Stomach smooth muscle (tissue), 2 donors: ENCODE results near the gene BCL3.
A peak's percentile ranks its signal among the peaks of the same experiment; 100 is the strongest.
"Not testable (repeated sequence)": the region's sequence is repeated elsewhere in the genome, so short reads cannot be mapped to it uniquely, and the experiment has no call there.

Experiments used
- H3K27ac ChIP-seq: one replicate; pipeline ENCODE4 v1.7.0; 2013; ENCODE audit warnings: mild to moderate bottlenecking, low read length, inconsistent platforms
- H3K27me3 ChIP-seq, 2 donors: one replicate each; pipeline ENCODE4 v1.7.0; 2013; ENCODE audit warnings: low read length in 2 of 2; ENCODE audit not compliant: insufficient read depth in 2 of 2, control insufficient read depth in 1 of 2
- H3K36me3 ChIP-seq, 2 donors: one replicate each; pipeline ENCODE4 v1.7.0; 2013; ENCODE audit warnings: low read length in 2 of 2; ENCODE audit not compliant: control insufficient read depth in 2 of 2, insufficient read depth in 2 of 2
- H3K4me1 ChIP-seq: one replicate; pipeline ENCODE4 v1.7.0; 2013; ENCODE audit warnings: low read length; ENCODE audit not compliant: control insufficient read depth, insufficient read depth
- H3K4me3 ChIP-seq, 2 donors: one replicate each; pipeline ENCODE4 v1.7.0; 2013; ENCODE audit warnings: low read length in 2 of 2
- H3K9ac ChIP-seq, 2 donors: one replicate each; pipeline ENCODE4 v1.7.0; 2013; ENCODE audit warnings: low read length in 2 of 2, mild to moderate bottlenecking in 1 of 2
- H3K9me3 ChIP-seq, 2 donors: one replicate each; pipeline ENCODE4 v1.7.0; 2013; ENCODE audit warnings: low read length in 2 of 2; ENCODE audit not compliant: control insufficient read depth in 2 of 2
- donor health status: healthy.
- donor health status: Pancreatic carcinoma.

The BCL3 gene

DNA sequence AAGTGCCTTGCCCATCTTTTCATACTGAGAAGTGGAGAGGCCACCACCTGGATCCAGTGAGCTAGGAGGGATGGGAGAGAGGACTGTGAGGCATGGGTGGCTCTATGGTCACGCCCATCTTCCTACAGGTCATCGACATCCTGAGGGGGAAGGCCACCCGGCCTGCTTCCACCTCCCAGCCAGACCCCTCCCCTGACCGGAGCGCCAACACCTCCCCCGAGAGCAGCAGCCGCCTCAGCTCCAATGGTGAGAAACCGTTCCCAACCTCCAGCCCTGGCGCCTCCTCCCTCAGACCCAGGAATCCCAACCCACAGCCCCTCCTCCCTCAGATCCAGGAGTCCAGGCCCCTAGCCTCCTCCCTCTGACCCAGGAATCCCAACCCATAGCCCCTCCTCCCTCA, 10.1 kb downstream of the BCL3 start:
- peaks cover 46% of the 10 kb centered on the region for H3K4me1 ChIP-seq

DNA sequence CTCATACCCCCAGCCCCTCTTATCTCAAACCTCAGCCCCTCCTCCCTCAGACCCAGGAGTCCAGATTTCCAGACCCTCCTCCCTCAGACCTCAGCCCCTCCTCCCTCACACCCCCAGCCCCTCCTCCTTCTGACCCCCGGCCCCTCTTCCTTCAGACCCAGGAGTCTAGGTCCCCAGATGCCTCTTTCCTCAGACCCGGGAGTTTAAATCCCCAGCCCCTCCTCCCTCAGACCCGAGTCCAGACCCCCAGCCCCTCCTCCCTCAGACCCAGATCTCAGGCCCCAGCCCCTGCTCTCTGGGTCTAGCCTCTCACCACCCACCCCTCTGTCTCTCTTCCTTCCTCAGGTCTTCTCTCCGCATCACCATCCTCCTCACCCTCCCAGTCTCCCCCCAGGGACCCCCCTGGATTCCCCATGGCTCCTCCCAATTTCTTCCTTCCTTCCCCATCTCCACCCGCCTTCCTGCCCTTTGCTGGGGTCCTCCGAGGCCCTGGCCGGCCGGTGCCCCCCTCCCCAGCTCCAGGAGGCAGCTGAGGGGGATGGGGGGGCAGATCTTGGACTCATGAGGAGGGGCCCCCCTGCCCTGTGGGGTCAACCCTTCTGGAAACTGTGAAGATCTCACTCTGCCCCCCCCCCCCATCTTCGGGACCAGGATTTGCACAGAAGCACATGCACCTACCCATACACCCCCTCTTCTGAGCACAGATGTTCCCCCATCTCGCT, 10.7 kb downstream of the BCL3 start:
- Histone ChIP-seq H3K27ac (no peak overlapping the region), H3K4me1 (peaks cover 41% of the 10 kb centered on the region), H3K27me3 (no peaks in the 10 kb centered on the region), H3K4me3 (no peak overlapping the region), H3K36me3 (peaks cover 0 to 9% of the 10 kb centered on the region in 2 donors), H3K9ac (no peak overlapping the region), H3K9me3 (no peaks in the 10 kb centered on the region)

More for the DNA sequence above, 10.1 kb downstream of the BCL3 start:
- Histone ChIP-seq H3K9me3 (no peaks in the 10 kb centered on the region), H3K4me3 (peak overlapping the region; percentile 80 to 81), H3K36me3 (peaks cover 0 to 9% of the 10 kb centered on the region in 2 donors), H3K9ac (peak overlapping the region; percentile 29 to 59), H3K27me3 (no peaks in the 10 kb centered on the region), H3K27ac (peak overlapping the region; percentile 53)

DNA sequence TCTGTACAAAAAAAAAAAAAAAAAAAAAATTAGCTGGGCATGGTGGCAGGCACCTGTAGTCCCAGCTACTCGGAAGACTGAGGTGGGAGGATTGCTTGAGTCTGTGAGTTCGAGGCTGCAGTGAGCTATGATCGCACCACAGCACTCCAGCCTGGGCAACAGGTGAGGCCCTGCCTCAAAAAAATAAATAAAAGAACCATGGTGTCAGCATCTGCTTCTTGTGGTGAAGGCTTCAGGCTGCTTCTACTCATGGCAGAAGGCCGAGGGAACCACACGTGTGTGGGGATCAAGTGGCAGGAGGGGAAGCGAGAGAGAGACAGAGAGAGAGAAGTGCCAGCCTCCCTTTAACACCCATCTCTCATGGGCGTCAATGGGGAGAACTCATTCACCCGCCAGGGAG, 13.5 kb downstream of the BCL3 start:
- H3K4me3 ChIP-seq, result no peak overlapping the region
- no peaks in the 10 kb centered on the region for H3K9me3 ChIP-seq
- no peak overlapping the region for H3K9ac ChIP-seq
- no peaks in the 10 kb centered on the region for H3K27me3 ChIP-seq
- peaks cover 16% of the 10 kb centered on the region for H3K4me1 ChIP-seq
- peaks cover 0 to 4% of the 10 kb centered on the region in 2 donors for H3K36me3 ChIP-seq
- H3K27ac ChIP-seq, result no peak overlapping the region

DNA sequence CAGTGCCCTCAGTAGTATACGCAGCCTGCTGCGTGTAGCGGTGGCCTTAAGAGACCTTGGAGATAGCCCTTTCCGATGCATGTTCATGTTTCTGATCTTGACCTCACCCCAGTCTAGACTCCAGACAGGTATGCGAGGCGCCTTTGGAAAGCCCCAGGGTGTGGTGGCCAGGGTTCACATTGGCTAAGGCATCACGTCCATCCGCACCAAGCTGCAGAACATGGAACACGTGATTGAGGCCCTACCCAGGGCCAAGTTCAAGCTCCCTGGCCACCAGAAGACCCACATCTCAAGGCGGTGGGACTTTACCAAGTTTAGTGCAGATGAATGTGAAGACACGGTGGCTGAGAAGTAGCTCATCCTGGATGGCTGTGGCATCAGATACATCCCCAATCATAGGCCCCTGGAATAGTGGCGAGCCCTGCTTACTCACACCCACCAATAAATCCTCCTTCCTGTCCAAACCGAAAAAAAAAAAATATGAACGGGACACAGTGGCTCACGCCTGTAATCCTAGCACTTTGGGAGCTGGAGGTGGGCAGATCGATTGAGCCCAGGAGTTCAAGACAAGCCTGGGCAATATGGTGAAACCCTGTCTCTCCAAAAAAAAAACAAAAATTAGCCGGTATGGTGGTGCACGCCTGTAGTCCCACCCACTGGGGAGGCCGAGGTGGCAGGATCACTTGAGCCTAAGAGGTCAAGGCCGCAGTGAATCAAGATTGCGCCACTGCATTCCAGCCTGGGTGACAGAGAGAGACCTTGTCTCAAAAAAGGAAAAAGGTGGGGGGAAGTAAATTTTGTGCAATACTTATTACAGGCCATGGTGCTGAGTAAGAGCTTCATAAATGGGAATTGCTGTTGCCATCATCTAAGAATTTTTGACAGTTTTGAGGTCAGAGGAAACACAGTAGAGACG, 16.8 kb downstream of the BCL3 start:
- H3K4me1 ChIP-seq, result no peaks in the 10 kb centered on the region
- H3K9ac ChIP-seq, result no peak overlapping the region
- peaks cover 0 to 3% of the 10 kb centered on the region in 2 donors for H3K9me3 ChIP-seq
- H3K27ac ChIP-seq, result no peak overlapping the region
- H3K27me3 ChIP-seq, result no peaks in the 10 kb centered on the region
- H3K36me3 ChIP-seq, result no peaks in the 10 kb centered on the region
- no peak overlapping the region for H3K4me3 ChIP-seq

DNA sequence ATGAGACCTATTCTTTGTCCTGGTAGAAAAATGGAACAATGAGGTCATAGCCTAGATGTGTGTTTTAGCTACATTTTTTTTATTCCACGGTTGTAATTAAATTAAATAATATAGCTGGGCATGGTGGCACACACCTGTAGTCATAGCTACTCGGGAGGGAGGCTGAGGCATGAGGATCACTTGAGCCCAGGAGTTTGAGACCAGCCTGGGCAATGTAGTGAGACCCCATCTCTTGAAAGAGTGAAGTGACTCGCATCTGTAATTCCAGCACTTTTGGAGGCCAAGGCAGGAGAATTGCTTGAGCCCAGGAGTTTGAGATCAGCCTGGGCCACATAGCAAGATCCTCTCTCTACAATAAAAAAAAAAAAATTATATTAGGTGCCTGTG, 17.4 kb downstream of the BCL3 start:
- Histone ChIP-seq H3K9me3 (peaks cover 0 to 3% of the 10 kb centered on the region in 2 donors), H3K36me3 (no peaks in the 10 kb centered on the region), H3K4me1 (no peaks in the 10 kb centered on the region), H3K9ac (no peak overlapping the region), H3K4me3 (no peak overlapping the region), H3K27me3 (no peaks in the 10 kb centered on the region), H3K27ac (no peak overlapping the region)

DNA sequence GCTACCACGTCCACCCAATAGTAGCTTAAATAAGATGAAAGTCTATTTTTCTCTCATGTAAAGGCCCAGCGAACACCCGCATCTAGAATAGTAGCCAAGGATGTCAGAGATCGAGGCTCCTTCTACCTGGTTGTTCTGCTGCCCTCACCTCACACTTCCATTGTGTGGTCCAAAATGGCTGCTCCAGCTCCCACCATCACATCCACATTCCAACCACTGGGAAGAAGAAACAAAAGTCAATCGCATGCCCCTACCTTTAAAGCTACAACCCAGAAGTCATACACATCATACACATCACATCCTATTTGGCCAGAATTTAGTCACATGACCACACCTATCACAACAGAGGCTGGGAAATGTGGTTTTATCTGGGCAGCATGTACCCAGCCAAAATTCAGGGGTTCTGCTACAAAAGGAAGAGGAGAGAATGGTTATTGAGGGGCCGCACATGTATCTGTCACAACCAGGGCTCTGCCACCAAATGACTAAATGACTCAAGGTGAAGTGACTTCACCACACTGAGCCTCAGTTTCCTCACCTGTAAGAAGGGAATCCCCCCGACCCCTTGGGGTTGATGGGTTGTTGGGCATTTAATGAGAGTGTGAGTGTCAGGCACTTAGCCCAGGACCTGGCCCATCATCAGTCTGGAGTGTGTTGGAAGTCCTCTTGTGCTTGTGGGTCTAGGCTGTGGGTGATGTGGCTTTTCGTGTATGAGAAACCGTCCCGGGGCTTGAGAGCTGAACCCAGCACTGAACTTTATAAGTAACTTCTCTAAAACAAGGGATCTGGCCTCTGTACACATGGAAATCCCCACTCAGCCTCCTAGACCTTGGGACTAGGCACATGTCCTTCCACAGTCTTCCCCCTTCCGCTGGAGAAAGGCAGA, 19.0 kb downstream of the BCL3 start:
- no peak overlapping the region for H3K9ac ChIP-seq
- no peak overlapping the region for H3K27ac ChIP-seq
- H3K27me3 ChIP-seq, result no peaks in the 10 kb centered on the region
- H3K36me3 ChIP-seq, result no peaks in the 10 kb centered on the region
- H3K9me3 ChIP-seq, result peaks cover 0 to 3% of the 10 kb centered on the region in 2 donors
- no peaks in the 10 kb centered on the region for H3K4me1 ChIP-seq
- H3K4me3 ChIP-seq, result no peak overlapping the region

DNA sequence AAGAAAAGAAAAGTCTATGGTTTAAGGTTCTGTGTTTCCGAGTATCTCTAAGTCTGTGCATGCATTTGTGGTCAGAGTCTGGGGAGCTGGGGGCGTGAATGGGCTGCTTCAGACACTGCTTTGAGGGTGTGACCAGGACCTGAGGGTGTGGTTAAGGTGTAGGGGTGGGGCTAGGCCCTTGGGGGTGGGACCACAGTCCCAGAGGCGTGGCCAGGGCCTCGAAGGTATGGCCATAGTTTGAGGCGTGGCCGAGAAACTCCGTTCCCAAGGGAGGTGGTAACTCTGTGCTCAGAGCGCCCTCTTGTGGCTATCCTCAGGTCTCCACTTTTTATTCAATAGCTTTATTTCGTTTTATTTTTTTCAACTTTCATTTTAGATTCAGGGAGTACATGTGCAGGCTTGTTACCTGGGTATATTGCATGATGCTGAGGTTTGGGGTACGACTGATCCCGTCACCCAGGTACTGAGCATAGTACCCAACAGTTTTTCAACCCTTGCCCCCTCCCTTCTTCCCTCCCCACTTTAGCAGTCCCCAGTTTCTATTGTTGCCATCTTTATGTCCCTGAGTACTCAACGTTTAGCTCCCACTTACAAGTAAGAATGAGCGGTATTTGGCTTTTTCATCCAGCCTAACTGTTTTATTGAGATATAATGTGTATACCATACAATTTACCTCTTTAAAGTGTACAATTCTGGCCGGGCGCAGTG, 22.2 kb downstream of the BCL3 start:
- H3K27me3 ChIP-seq, result peaks cover 0 to 2% of the 10 kb centered on the region in 2 donors
- no peak overlapping the region for H3K9ac ChIP-seq
- H3K9me3 ChIP-seq, result peaks cover 0 to 3% of the 10 kb centered on the region in 2 donors
- no peak overlapping the region for H3K27ac ChIP-seq
- H3K36me3 ChIP-seq, result no peaks in the 10 kb centered on the region
- no peak overlapping the region for H3K4me3 ChIP-seq
- H3K4me1 ChIP-seq, result no peaks in the 10 kb centered on the region

DNA sequence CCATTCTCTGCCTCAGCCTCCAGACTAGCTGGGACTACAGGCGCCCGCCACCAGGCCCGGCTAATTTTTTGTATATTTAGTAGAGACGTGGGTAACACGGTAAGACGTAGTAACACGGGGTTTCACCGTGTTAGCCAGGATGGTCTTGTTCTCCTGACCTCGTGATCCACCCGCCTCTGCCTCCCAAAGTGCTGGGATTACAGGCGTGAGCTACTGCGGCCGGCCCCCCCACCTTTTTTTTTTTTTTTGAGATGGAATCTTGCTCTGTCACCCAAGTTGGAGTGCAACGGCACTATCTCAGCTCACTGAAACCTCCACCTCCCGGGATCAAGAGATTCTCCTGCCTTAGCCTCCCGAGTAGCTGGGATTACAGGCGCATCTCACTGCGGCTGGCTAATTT, 23.6 kb downstream of the BCL3 start:
- H3K27ac ChIP-seq, H3K4me3 ChIP-seq, H3K9me3 ChIP-seq, H3K27me3 ChIP-seq, H3K36me3 ChIP-seq, H3K4me1 ChIP-seq, H3K9ac ChIP-seq: not testable (repeated sequence)

DNA sequence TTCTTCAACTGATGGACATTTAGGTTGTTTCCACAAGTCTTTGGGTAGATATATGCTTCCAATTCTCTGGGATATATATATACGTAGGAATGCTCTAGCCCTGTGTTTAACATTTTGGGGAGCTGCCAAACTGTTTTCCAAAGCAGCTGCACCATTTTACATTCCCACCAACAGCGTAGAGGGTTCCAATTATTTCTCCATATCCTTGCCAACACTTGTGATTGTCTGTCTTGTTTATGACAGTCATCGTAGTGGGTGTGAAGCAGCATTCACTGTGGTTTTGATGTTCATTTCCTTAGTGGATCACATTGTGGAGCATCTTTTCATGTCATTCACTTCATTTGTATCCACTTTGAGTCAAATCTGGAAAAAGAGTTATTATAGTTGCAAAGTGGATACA, 24.5 kb downstream of the BCL3 start:
- peaks cover 0 to 3% of the 10 kb centered on the region in 2 donors for H3K9me3 ChIP-seq
- peaks cover 0 to 2% of the 10 kb centered on the region in 2 donors for H3K27me3 ChIP-seq
- no peaks in the 10 kb centered on the region for H3K36me3 ChIP-seq
- no peak overlapping the region for H3K4me3 ChIP-seq
- H3K4me1 ChIP-seq, result no peaks in the 10 kb centered on the region
- H3K27ac ChIP-seq, result no peak overlapping the region
- H3K9ac ChIP-seq, result no peak overlapping the region

DNA sequence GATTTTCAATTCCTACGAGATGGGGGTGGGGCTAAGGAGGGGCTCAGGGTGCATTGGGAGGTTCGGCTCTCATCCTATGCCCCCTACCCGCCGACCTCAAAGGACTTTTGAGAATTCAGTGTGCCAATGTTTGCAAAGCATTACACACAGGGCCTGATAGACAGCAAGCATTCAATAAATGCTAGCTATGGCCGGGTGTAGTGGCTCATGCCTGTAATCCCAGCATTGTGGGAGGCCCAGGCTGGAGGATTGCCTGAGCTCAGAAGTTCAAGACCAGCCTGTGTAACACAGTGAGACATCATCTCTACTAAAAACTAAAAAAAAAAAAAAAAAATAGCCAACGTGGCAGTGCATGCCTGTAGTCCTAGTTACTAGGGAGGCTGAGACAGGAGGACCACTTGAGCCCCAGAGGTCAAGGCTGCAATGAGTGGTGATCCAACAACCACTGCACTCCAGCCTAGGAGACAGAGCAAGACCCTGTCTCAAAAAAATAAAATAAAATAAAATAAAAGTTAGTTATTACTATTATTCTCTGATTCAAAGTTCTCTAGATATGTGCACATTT, 27.2 kb downstream of the BCL3 start:
- no peak overlapping the region for H3K9ac ChIP-seq
- peaks cover 0 to 2% of the 10 kb centered on the region in 2 donors for H3K27me3 ChIP-seq
- no peak overlapping the region for H3K4me3 ChIP-seq
- no peak overlapping the region for H3K27ac ChIP-seq
- no peaks in the 10 kb centered on the region for H3K9me3 ChIP-seq
- no peaks in the 10 kb centered on the region for H3K36me3 ChIP-seq
- H3K4me1 ChIP-seq, result no peaks in the 10 kb centered on the region
